Stimulated activated naive CD8-positive, alpha-beta T cell treated with anti-CD3 and anti-CD28 coated beads, Interleukin-15, amount 100 ng/mL, for 72 hours (primary cell): ENCODE measurements around the gene HLA-DMB.

Experiments
- ATAC-seq: fragments of 150-1000 bp; cut with Tn5 transposase; 2 replicates; pipeline ENCODE4 v1.10.0; 2021; ENCODE audit warnings: mild to moderate bottlenecking, moderate library complexity
- DNase-seq, 2 donors: peaks; one replicate each; pipeline ENCODE4 v3.0.0; 2021 to 2022
- H3K27ac Mint-ChIP-seq, 2 donors: one replicate each; pipeline ENCODE4 v1.8.0; 2022; ENCODE audit warnings: mild to moderate bottlenecking in 2 of 2, mixed read lengths in 2 of 2, moderate library complexity in 2 of 2
- H3K27me3 Mint-ChIP-seq: one replicate; pipeline ENCODE4 v1.8.0; 2022; ENCODE audit warnings: mixed read lengths
- H3K4me1 Mint-ChIP-seq: one replicate; pipeline ENCODE4 v1.8.0; 2022; ENCODE audit warnings: mild to moderate bottlenecking, mixed read lengths
- H3K4me3 Mint-ChIP-seq, 2 donors: one replicate each; pipeline ENCODE4 v1.8.0; 2022; ENCODE audit warnings: mild to moderate bottlenecking in 2 of 2, mixed read lengths in 2 of 2, moderate library complexity in 1 of 2
- H3K9me3 Mint-ChIP-seq, 2 donors: one replicate each; pipeline ENCODE4 v1.8.0; 2022; ENCODE audit warnings: mixed read lengths in 2 of 2

Gene HLA-DMB

GRCh38 chr6:32974541-32975308 is 33.9 kb upstream of the HLA-DMB start:
- ATAC-seq (no peak), DNase-seq (no peak)
- Mint-ChIP-seq H3K27ac (peak overlapping the region; percentile 90 to 95), H3K27me3 (no peaks in the 10 kb centered on the region), H3K4me3 (peak overlapping the region; percentile 75 to 82), H3K9me3 (no peaks in the 10 kb centered on the region), H3K4me1 (peaks cover 60% of the 10 kb centered on the region)

GRCh38 chr6:32974016-32974333 is 33.1 kb upstream of the HLA-DMB start:
- no peak for DNase-seq
- H3K4me1 Mint-ChIP-seq = peaks cover 55% of the 10 kb centered on the region
- H3K9me3 Mint-ChIP-seq = no peaks in the 10 kb centered on the region
- H3K27me3 Mint-ChIP-seq = no peaks in the 10 kb centered on the region
- peak overlapping the region; percentile 75 to 82 for H3K4me3 Mint-ChIP-seq
- no peak for ATAC-seq
- peak overlapping the region; percentile 95 to 99 for H3K27ac Mint-ChIP-seq

- H3K27ac Mint-ChIP-seq = peak overlapping the region; percentile 95 to 99
- peak in 1 of 2 donors; percentile 74 for DNase-seq
- peak overlapping the region; percentile 75 to 82 for H3K4me3 Mint-ChIP-seq
- H3K27me3 Mint-ChIP-seq = no peaks in the 10 kb centered on the region
- H3K4me1 Mint-ChIP-seq = peaks cover 49% of the 10 kb centered on the region
- no peaks in the 10 kb centered on the region for H3K9me3 Mint-ChIP-seq
- ATAC-seq = no peak
Measured at GRCh38 chr6:32973144-32974015, 32.6 kb upstream of the HLA-DMB start.

DNA sequence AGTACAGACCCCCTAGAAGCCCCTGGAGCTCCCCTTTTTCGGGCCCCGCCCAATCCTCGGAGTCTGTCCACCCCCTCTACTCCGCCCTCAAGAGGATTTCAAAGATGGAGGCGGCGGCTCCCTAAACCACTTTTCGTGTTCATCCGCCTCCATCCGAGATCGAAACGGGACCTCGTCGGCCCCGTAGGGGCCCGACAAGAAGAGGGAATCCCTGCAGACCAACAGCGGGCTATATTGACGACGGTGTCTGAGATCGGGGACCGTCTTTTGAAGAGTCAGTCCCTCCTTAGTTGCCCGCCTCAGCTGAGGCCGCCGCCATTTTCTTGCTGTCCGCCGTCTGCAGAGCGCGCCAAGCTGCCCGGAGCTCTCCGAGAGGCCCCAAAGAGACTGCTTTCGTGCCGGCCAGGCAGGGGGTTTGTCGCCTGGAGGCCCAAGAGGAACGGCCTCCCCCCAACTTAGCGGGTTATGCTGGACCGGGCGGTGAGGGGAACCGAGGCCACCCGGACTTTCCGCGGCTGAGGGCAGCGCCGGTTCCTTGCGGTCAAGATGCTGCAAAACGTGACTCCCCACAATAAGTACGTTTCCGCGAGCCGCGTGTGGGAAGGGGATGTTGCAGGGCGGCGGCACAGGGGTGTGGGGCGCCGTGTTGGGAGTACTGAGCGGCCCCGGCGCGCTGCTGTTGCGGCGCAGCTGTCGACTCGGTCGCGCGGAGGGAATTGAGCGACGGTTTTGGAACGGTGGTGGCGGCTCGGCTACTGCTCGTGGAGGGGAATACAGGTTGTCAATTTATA is 31.7 kb upstream of the HLA-DMB start:
- ATAC-seq (peak; percentile 35), DNase-seq (peak; percentile 67 to 78)
- Mint-ChIP-seq H3K9me3 (no peaks in the 10 kb centered on the region), H3K4me1 (peaks cover 41% of the 10 kb centered on the region), H3K4me3 (peak overlapping the region; percentile 75 to 82), H3K27ac (peak overlapping the region; percentile 95 to 99), H3K27me3 (no peaks in the 10 kb centered on the region)

- peaks cover 38% of the 10 kb centered on the region for H3K4me1 Mint-ChIP-seq
- ATAC-seq = peak; percentile 58
Measured at GRCh38 chr6:32971581-32972352, 30.9 kb upstream of the HLA-DMB start.

DNA sequence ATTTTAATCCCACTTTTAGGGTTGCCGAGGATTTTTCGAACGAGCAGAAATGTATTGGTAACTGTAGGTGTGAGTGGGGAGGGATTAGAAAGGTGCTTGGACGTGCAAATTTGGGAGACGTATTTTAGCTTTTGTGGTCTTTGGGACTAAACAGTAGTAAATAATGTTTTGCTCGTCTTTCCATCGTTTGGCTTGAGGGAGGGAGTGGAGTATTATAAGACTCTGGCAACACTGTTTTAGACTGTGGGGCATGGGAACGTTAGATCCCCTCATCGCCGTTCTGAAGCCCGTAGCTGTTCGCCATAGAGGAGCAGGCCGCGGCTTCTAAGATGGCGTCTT is 30.4 kb upstream of the HLA-DMB start:
- Mint-ChIP-seq H3K9me3 (no peaks in the 10 kb centered on the region), H3K4me3 (peak overlapping the region; percentile 75 to 82), H3K4me1 (peaks cover 38% of the 10 kb centered on the region), H3K27me3 (no peaks in the 10 kb centered on the region), H3K27ac (peak overlapping the region; percentile 99 to 100)
- no peak for ATAC-seq
- no peak for DNase-seq

More at GRCh38 chr6:32971581-32972352, 30.9 kb upstream of the HLA-DMB start:
- DNase-seq = peak; percentile 100
- no peaks in the 10 kb centered on the region for H3K9me3 Mint-ChIP-seq
- H3K4me3 Mint-ChIP-seq = peak overlapping the region; percentile 75 to 82
- peak overlapping the region; percentile 99 to 100 for H3K27ac Mint-ChIP-seq
- H3K27me3 Mint-ChIP-seq = no peaks in the 10 kb centered on the region

- peak; percentile 86 to 92 for DNase-seq
- H3K27me3 Mint-ChIP-seq = no peaks in the 10 kb centered on the region
- no peaks in the 10 kb centered on the region for H3K9me3 Mint-ChIP-seq
- H3K4me1 Mint-ChIP-seq = peaks cover 38% of the 10 kb centered on the region
- peak overlapping the region; percentile 99 to 100 for H3K27ac Mint-ChIP-seq
- peak; percentile 57 for ATAC-seq
- peak overlapping the region; percentile 75 to 82 for H3K4me3 Mint-ChIP-seq
Measured at GRCh38 chr6:32970413-32971241, 29.8 kb upstream of the HLA-DMB start.

- peak; percentile 85 for DNase-seq
- H3K4me3 Mint-ChIP-seq = peak overlapping the region; percentile 75 to 82
- H3K27me3 Mint-ChIP-seq = no peaks in the 10 kb centered on the region
- H3K9me3 Mint-ChIP-seq = no peaks in the 10 kb centered on the region
- peak overlapping the region; percentile 99 to 100 for H3K27ac Mint-ChIP-seq
- no peak for ATAC-seq
- H3K4me1 Mint-ChIP-seq = peaks cover 38% of the 10 kb centered on the region
Measured at GRCh38 chr6:32969685-32970412, 29.0 kb upstream of the HLA-DMB start.

DNA sequence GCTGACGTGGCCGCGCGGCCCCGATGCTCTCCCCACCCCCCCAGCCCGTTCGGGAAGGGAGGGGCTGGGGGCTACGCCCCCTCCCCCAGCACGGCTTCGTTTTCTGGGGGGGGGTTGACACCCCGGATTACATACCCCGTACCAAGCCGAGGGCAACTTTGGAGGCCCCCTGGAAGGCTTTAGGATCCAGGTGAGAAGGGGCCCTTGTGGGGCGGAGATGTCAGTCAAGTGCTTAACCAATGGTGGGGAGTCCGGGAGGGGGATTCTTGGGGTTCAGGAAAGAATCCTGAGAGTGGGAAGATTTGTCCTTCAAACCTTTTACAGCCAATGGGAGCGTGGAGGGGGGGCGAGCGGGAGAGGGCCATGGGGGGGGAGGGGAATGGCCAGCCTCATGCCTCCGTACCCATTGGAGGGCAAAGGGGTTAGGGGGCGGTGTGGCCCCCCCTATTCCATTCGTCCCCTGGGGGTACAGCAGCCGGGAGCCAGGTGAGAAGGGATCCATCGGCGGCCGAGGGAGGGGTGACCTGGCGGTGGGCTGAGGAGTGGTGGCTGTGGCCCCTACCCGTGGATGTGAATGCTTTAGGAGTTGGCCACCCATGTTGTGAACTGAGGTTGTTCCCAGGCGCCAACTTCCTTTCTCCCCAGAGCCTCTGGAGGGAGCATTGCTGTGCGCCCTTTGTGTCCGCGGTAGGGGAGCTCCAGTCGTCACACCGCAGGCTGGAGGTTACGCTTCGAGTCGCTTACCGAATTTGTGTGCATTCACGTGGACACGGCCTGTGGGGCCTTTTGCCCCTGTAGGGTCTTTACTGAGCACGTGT is 28.2 kb upstream of the HLA-DMB start:
- H3K4me3 Mint-ChIP-seq = peak overlapping the region; percentile 75 to 82
- no peaks in the 10 kb centered on the region for H3K9me3 Mint-ChIP-seq
- ATAC-seq (peak; percentile 16), DNase-seq (peak; percentile 77 to 82)
- peaks cover 42% of the 10 kb centered on the region for H3K4me1 Mint-ChIP-seq
- peak overlapping the region; percentile 99 to 100 for H3K27ac Mint-ChIP-seq
- H3K27me3 Mint-ChIP-seq = no peaks in the 10 kb centered on the region

DNA sequence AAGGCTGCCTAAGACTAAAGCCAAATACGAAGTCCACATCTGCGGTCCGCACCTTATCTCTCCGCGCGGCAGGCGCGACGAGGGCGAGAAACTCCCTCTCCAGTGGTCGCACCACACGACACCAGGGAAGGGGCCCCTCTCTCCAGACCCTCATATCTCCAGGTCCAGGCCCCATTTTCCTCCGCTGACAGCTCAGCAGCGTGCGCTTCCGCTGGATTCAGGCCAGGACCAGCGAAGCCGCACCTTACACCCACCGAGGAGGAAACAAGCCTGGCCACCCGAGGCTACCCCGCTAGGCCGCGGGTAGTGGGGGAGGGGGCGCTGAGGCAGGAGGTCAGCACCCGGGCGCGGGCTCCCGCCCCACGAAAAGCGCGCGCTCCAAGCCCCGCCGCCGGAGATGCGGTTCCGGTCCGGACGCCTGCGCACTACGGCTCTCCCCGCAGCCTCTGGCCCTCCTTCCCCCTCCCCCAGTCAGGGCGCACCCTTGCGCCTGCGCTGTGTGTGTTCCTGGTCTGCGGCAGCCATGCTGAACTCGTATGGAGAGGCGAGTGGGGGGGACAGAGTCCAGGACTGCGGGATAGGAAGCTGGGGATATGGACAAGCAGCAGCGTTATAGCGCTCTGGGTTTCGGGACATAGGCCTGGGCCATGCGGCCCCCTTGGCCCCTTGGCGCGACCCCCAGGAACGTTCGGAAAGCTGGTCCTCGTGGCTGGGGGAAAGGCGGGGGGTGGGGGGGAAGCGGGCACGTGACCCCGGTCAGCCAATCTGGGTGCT is 27.5 kb upstream of the HLA-DMB start, which contains the start of gene BRD2:
Gene BRD2 (plus strand): TSS at position 502 of the 774 bp plus-strand sequence. CDS start 4,305 bp downstream, outside the sequence.
- peak; percentile 46 for ATAC-seq
- peak within 1 kb of the TSS; percentile 75 to 82 for H3K4me3 Mint-ChIP-seq
- H3K27ac Mint-ChIP-seq = peak within 1 kb of the TSS; percentile 99 to 100

DNA sequence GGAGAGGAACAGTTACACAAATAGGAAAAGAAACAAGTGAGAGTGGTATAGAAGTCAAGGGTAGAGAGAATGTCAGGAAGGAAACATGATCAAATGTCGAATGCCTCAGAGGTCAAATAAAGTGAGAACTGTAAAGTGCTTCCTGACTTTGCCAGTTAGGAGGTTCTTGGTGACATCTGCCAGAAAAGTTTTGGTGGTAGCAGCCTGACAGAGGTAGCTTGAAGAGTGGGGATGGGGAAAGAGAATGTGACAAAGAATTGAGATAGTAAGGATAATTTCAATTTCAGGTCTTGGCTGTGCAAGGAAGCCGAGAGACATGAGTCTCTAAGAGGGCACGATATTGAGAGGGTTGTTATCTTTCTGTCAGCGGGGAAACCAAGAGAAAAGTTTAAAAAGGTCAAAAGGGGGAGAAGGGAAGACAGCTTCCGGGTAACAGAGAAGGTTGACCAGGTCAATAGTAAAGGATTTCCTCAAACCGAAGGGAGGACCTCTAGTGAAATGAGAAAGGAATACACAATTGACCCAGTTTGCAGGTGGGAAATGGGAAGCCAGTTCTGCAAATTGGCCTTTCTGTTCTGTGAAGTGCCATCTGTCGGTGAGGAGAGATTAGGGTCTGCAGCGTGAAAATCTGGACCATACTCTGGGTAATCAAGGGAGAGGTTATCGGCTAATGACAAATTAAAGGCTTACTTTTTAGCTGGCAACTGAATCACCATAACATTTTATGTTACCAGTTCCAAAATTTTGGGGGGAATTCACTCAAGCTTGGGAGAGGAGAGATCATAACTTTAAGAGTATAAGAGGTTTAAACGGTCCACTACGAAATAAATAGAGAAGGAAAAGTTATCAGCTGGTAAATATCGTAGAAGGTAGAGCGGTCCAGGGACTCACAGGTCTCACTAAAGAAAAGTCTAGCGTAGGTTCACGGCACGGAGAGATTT is 26.6 kb upstream of the HLA-DMB start:
- Mint-ChIP-seq H3K4me3 (peak overlapping the region; percentile 75 to 82), H3K27me3 (no peaks in the 10 kb centered on the region), H3K27ac (peak overlapping the region; percentile 95 to 99), H3K4me1 (peaks cover 41% of the 10 kb centered on the region), H3K9me3 (no peaks in the 10 kb centered on the region)
- ATAC-seq (no peak), DNase-seq (peak in 1 of 2 donors; percentile 43)

More for the DNA sequence above, 27.5 kb upstream of the HLA-DMB start, which contains the start of gene BRD2:
- Mint-ChIP-seq H3K4me1 (peaks cover 43% of the 10 kb centered on the region), H3K9me3 (no peaks in the 10 kb centered on the region), H3K27me3 (no peaks in the 10 kb centered on the region)
- DNase-seq = peak; percentile 97 to 98
